GM19238 (cell line): ENCODE data around the gene AGRN.
"Not testable (repeated sequence)": the region's sequence is repeated elsewhere in the genome, so short reads cannot be mapped to it uniquely, and the experiment has no call there.

ENCODE experiments used
- DNase-seq: peaks from one replicate; pipeline ENCODE4 v3.0.0; 2011; ENCODE audit warnings: low spot score; ENCODE audit not compliant: insufficient read length

Gene AGRN

DNA sequence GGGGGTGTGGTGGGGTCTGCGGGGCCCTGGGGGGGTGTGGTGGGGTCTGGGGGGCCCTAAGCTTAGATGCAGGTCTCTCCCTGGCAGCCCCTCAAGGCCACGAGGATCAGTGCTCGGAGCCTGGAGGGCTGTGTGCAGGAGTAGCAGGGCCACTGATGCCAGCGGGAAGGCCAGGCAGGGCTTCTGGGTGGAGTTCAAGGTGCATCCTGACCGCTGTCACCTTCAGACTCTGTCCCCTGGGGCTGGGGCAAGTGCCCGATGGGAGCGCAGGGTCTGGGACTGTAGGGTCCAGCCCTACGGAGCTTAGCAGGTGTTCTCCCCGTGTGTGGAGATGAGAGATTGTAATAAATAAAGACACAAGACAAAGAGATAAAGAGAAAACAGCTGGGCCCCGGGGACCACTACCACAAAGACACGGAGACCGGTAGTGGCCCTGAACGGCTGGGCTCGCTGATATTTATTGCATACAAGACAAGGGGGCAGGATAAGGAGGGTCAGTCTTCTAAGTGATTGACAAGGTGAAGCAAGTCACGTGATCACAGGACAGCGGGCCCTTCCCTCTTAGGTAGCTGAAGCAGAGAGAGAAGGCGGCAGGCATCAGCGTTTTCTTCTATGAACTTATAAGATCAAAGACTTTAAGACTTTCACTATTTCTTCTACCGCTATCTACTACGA lies 45.5 kb downstream of the AGRN start:
- no peak for DNase-seq

DNA sequence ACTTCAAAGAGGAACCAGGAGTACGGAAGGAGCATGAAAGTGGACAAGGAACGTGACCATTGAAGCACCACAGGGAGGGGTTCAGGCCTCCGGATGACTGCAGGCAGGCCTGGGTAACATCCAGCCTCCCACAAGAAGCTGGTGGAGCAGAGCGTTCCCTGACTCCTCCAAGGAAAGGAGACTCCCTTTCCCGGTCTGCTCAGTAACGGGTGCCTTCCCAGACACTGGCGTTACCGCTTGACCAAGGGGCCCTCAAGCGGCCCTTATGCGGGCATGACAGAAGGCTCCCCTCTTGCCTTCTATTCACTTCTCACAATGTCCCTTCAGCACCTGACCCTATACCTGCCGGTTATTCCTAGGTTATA lies 46.0 kb downstream of the AGRN start:
- DNase-seq: not testable (repeated sequence)

DNA sequence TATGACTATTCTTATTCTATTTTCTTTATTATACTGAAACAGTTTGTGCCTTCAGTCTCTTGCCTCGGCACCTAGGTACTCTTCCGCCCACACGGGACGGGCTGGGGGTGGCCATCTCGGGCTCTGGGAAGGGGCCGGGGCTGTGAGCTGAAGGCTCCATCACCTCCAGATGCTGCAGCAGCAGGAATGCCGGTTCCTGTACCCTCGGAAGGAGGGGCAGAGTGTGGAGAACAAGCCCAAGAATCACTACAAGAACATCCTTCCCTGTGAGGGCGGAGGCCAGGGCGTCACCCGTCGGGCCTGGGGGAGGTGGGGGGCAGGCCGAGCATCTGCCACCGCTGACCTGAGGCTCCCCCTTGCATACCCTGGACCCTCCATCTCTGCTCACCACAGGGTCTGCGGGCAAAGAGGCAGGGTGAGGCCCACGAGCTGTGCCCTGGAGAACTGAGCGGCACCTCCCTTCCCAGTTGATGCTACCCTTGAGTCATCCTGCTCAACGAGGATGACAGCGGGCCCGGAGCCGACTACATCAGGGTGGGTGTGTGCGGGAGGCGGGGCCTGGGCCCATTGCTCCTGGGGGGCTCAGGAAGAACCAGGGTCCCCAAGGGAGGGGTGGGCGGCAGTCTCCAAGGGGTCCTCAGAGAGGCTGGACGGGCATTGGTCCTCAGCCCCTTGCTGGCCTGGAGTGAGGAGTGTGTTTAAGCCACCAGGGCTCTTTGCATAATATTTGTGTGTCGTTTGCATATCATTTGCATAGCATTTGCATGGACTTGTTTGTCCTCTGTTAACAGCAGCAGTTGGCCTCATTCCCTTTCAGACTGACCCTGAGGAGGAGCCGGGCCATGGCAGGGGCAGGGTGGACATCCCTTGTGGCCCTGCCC lies 46.7 kb downstream of the AGRN start:
- no peak for DNase-seq

DNA sequence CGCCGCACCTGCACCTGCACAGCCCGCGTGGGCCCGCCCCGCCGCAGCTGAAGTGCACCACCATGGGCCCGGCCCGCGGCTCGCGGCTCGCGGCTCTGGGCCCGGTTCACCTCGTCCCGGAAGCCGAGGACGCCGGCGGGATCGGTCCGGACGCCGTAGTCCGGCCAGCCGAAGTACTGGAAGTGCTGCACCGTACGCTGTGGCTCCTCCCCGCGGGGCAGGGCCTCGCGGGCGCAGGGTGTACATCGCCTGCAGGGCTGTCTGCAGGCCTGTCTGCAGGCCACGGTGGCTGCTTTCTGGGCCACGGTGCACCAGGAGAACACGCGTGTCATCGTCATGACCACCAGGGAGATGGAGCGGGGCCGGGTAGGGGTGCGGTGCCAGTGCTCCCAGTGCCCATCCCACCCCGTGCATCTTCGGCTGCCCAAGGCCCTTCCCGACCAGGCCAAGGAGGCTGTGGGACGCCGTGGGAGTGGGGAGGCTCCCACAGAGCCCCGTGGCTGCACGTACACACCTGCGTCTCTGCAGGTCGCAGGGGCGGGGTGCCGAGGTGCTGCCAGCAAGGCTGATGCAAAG lies 47.5 kb downstream of the AGRN start:
- DNase-seq: no peak

DNA sequence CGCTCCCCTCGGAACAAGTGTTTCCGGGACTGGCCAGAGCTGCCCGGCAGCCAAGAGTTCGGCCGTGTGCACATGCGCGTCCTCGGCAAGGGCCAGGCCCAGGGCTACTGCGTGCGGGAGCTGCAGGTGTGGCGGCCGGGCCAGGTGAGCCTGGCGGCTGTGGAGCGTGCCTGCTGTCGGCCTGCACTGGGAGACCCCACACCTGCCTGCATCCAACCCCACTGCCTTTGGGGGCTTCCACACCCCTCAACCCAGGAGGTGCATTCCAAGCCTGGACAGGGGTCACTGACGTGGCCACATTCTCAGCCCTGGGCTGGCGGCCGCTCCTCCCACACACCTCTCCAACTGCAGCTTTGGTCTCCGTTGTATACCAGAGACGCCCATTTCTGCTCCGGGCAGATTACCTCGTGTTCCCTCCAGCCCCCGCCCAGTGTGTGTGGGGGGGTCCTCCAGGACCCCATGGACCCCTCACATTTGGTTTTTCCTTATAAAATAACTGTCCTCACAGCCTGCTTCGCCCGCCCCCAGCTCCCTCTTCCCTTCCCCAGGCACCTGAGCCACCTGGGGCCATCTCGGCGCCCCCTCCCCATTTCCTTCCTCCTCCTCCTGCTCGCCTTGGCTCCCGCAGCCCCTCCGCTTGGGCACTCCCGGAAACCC lies 48.1 kb downstream of the AGRN start:
- no peak for DNase-seq

DNA sequence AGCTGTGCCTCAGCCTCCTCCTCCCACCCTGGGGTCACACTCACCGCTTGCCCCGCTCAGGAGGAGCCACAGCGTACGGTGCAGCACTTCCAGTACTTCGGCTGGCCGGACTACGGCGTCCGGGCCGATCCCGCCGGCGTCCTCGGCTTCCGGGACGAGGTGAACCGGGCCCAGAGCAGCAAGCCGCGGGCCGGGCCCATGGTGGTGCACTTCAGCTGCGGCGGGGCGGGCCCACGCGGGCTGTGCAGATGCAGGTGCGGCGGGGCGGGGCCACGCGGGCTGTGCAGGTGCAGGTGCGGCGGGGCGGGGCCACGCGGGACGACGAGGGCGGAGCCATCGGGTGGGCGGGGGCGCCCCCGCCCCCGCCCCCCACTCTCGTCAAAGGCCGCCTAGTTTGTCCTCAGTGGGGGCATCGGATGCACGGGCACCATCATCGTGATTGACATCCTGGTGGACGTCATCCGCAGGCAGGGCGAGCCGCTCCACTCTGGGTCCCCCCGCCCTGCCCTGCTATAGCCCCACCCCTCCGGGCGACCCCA lies 48.7 kb downstream of the AGRN start:
- peak; percentile 77 for DNase-seq

DNA sequence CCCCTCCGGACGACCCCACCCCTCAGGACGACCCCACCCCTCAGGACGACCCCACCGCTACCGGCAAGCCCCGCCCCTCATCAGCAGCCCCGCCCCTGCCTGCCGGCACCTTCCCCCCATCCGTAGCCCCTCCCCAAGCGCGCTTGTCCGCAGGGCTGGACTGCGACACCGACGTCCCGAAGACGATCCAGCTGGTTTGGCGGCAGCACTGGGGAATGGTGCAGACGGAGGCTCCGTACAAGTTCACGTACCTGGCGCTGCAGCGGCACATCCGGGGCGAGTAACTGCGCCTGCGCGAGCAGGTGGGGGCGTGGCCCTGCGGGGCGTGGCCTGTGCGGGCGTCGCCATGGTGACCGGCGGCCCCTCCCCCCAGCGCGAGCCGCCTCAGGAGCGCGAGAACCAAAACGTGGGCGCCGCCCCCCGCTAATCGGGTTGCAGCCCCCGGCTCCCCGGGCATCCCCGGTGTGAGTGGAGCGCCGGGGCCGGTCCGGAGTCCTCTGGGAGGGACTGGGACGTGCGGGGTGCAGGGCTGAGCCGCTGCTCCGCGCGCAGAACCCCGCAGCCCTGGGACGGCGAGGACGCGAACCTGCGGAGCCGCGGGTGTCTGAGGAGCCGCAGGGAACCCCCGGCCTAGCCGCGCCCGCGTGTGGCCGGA lies 49.3 kb downstream of the AGRN start:
- DNase-seq: peak; percentile 98

DNA sequence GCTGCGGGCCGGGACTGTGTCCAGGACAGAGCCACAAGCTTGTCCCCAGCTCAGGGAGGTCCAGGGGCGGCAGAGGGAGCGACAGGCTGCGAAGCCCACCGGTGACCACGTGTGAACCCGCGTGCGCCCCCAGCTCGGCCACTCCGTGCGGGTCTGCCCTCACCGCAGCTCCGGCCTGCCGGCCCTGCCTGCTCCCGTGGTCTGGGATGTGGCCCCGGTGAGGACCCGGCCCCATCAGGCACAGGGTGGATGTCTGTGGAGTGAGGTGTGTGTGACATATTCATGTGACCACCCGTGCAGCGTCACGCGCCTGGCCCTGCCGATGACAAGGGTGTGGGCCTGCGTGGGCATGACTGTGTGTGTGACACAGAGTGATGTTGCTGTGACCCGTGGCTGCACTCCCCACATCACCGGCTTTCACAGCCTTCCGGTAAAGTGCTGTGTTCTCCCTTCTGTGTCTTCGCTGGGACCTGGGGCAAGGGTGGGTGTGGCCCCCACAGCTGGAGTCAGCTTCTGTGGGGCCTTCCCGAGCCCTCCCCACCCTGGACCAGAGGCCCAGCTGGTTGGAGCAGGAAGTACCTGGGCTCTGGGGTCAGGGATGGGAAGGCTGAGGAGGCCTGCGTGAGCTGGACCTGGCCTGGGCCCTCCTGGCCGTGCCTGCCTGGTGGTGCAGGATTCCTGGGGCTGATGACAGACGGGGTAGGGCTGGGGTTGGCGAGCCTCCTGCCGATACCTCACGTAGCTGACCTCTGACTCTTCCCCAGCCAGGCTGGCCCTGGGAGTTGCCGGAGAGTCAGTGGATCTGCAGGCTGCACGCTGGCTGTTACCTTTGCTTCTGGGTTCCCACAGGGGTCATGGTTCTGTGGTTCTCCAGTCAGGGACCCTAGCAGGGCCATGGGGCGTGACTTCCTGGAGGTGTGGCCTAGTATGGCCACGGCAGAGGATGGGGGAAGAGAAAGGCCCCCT lies 50.1 kb downstream of the AGRN start:
- DNase-seq: peak; percentile 52

DNA sequence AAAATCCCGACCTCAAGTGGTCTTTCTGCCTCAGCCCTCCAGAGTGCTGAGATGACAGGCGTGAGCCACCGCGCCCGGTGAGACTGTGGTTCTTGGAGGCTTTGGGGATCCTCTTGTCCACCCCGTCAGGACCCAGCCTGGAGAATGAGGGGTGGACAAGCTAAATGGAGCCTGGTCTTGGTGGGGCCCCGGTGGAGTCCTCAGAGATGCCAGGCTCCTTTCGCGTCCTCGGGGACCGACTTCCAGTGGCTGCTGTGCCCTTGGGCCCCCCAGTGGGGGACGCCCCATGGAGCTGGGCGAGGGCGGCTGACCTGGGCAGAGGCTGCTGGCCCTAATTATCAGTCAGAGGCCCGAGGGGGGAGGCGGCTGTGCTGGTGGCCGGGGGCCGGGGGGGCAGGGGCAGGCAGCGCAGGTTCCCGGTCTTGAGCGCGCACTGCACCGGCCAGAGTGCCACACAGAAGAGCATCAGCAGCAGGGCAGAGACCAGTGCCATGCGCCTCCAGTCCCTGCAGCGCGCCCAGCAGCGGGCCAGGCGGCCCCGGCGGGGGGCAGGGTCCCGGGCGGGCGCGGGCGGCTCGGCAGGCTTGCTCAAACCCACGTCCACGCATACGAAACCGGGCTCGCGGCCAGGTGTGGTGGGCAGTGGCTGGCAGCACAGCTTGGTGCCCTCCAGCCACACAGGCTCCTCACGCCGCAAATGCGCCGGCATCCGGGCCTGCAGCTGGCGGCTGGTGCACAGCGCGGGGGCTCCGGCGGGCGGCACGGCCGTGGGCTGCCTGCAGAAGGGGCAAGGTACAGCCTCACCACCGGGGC lies 51.8 kb downstream of the AGRN start:
- DNase-seq: no peak

DNA sequence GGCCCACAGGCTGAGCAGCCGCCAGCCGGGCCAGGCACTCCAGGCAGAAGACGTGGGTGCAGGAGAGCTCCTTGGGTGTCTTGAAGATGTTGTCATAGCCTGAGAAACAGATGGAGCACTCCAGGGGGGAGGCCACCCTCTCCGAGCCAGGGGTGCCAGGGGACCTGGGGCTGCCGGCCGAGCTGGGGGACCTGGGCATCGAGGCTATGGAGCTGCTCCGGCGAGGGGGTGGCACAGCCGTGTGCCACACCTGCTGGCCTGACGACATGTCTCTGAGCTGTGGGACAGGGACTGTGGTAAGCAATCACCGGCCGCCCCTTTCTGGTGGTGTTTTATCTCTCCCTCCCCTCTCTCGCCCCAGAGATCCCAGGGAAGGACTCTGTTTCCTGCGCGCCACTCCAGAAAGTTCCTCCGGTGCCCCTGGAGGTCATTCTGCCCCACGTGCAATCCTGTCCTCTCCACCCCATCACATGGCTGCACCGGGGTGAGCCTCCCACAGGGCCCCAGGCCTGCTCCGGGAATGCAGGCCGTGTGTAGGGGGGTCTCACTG lies 52.5 kb downstream of the AGRN start:
- DNase-seq: no peak

DNA sequence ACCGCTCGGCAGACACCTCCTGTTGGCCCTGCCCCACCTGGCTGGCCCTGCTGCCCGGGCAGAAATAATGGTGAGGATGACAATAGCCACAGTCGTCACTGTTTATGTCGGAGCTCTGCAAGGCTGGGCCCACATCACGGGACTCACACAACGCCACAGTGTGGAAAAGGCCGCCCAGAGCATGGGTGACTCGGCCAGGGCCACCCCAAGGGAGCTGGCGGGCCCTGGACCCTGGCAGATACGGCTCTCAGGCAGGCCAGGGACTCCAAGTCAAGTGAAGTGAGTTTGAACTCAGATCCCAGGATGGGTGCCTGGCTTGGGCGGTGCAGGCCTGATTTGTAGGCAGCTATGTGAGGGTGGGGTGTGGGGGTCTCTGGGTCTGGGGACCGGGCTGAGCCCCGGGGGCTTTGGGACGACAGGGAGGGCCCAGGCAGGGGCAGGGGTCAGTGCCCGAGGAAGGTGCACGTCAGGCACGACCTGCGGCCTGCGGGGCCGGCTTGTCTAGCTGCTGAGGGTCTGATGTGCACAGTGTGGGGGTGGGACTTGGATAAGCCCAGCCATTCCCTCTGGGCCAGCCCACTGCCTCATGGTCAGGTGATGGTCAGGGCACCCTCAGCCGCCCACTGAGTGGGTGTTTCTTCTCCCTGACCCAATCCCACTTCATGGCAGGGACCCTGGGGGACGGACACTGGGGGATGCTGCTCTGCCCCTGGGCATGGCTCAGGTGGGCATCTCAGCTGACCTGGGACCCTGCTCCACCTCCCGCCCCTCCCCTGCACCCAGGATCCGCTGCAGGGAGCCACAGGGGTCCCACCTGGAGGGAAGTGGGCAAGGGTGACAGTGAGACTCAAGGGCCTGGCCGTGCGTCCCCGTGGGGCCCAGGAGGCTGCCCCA lies 53.2 kb downstream of the AGRN start:
- no peak for DNase-seq

DNA sequence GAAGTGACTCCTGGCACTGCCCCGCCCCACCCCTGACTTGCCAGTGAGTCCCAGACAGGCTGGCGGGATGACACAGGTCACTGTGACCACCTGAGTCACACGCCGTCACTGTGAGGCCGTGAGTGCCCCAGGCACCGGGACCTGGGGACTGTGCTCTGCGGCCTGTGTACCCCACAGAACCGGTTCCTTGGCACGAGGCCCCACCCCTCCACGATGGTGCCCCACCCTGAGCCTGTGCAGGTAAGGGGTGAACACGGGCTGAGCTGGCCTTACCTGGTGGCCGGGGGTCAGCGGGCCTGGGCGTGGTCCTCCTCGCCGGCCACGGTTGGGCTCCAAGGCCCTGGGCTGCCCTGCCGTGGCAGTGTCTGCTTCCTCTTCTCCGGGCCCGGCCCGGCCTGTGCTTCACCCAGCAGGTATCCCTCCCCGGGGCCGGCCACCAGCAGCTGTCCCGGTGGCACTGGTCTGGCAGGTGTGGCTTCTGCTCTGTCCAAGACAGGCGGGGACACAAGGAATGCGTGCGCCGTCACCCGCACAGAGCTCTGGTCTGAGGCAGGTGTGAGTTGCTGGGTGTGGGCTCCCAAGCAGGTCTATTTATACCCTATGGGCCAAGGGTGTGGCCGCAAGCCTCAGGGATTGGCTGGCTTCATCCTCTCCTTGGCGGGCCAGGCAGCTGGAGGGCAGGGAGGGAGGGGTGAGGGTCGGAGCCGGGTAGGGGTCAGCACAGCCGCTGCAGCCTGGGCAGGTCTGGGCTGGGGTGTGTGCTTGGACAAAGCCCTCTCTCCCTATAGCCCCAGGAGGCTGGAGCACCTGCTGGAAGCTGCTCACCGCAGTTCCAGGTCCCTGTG lies 54.0 kb downstream of the AGRN start, which contains the start of gene RNF223:
RNF223 (minus strand) TSS at position 564 of the 845 bp plus-strand sequence. CDS start 1,740 bp downstream, outside the sequence.
- DNase-seq: no peak

DNA sequence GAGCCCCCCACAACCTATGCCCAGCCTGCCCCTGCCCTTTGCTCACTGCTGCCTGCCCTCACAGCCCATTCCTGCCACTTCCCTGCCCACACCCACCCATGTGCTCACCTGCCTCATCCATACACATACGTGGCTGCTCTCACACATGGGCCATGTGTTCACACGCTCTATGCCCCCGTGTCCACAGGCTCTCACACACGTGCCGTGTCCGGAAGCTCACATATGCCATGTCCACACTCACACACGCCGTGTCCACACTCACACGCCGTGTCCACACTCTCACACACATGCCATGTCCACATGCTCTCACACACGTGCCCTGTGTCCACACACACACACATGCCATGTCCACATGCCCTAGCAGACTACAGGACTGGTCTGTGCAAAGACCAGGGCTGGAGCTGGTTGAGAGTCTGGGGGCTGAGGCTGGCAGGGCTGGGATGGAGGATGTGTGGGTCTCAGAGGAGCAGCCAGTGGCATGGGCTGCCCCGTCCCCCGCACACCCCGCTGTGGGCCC lies 54.8 kb downstream of the AGRN start:
- DNase-seq: no peak

DNA sequence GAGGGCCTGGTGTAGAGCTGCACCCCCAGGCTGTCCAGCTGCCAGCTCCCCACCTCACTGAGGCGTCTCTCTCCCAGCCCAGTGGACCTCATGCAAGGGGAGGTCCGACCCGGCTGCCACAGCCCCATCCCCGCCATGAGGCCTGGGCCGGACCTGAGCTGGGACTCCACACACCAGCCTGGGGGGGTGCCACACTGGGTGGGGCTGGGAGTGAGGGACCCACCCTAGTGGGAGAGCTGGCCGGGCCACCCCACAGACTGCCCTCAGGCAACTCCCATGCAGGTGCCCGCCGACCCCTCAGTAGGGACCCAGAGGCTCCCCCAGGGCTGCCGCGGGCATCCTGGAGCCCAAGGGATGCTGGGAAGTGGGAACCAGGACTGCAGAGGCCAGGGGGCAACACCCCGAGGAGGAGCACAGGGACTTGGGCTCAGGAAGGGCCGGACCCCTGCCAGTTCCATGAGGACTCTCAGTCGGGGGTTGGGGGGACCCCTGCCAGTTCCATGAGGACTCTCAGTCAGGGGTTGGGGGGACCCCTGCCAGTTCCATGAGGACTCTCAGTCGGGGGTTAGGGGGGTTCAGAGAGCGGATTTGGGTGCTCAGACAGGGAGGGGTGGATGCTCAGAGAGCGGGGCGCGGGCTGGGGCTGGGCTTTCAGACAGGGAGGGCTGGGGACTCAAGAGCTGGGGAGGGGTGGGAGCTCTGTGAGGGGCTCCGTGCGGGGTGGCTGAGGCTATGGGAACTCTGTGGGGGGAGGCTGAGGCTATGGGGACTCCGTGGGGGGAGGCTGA lies 55.4 kb downstream of the AGRN start:
- DNase-seq: no peak

DNA sequence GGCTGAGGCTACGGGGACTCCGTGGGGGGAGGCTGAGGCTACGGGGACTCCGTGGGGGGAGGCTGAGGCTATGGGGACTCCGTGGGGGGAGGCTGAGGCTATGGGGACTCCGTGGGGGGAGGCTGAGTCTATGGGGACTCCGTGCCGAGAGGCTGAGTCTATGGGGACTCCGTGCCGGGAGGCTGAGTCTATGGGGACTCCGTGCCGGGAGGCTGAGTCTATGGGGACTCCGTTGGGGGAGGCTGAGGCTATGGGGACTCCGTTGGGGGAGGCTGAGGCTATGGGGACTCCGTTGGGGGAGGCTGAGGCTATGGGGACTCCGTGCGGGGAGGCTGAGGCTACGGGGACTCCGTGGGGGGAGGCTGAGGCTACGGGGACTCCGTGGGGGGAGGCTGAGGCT lies 57.5 kb downstream of the AGRN start:
- not testable (repeated sequence) for DNase-seq
